OCI-LY1 (cell line): Measurements from ENCODE around the gene TBRG4.

ENCODE experiments used
- H2AFZ ChIP-seq: fragments of 200-600 bp; sonication (generic), shearing (Covaris generic); 2 replicates; pipeline ENCODE4 v1.6.0; 2014; ENCODE audit warnings: antibody characterized with exemption, mild to moderate bottlenecking, low read length
- H3F3A ChIP-seq: fragments of 200-600 bp; sonication (generic), shearing (Covaris generic); 2 replicates; pipeline ENCODE4 v1.6.0; 2014; ENCODE audit warnings: mild to moderate bottlenecking, antibody characterized with exemption, low read length, moderate library complexity; ENCODE audit not compliant: insufficient read depth
- H3K27ac ChIP-seq: fragments of 200-600 bp; sonication (generic); 2 replicates; pipeline ENCODE4 v1.5.1; 2014; ENCODE audit warnings: low read length, mixed run types, mild to moderate bottlenecking, low read depth; ENCODE audit not compliant: poor library complexity, severe bottlenecking
- H3K27me3 ChIP-seq: fragments of 200-600 bp; sonication (generic); 2 replicates; pipeline ENCODE4 v1.6.0; 2014; ENCODE audit warnings: antibody characterized with exemption, mild to moderate bottlenecking, low read length, moderate library complexity; ENCODE audit not compliant: insufficient read depth
- H3K36me3 ChIP-seq: fragments of 200-600 bp; sonication (generic); 2 replicates; pipeline ENCODE4 v1.6.1; 2014; ENCODE audit warnings: mild to moderate bottlenecking, antibody characterized with exemption, low read length, moderate library complexity, mixed read lengths; ENCODE audit not compliant: insufficient read depth
- H3K4me1 ChIP-seq: fragments of 200-600 bp; sonication (generic); 2 replicates; pipeline ENCODE4 v1.5.1; 2014; ENCODE audit warnings: mild to moderate bottlenecking, low read length, moderate library complexity; ENCODE audit not compliant: insufficient read depth, severe bottlenecking
- H3K4me2 ChIP-seq: fragments of 200-600 bp; sonication (generic), shearing (Covaris generic); 2 replicates; pipeline ENCODE4 v1.6.1; 2014; ENCODE audit warnings: low read length
- H3K4me3 ChIP-seq: fragments of 200-600 bp; sonication (generic); 2 replicates; pipeline ENCODE4 v1.5.1; 2014; ENCODE audit warnings: low read length, low read depth, mild to moderate bottlenecking, mixed read lengths; ENCODE audit not compliant: poor library complexity, severe bottlenecking
- H3K79me2 ChIP-seq: fragments of 200-600 bp; shearing (Covaris generic); 2 replicates; pipeline ENCODE4 v1.6.1; 2016; ENCODE audit warnings: mixed run types, low read length, mixed read lengths; ENCODE audit not compliant: insufficient read depth
- H3K9ac ChIP-seq: fragments of 200-600 bp; sonication (generic), shearing (Covaris generic); 2 replicates; pipeline ENCODE4 v1.6.1; 2014; ENCODE audit warnings: mild to moderate bottlenecking, low read length, mixed read lengths
- H3K9me2 ChIP-seq: fragments of 200-600 bp; sonication (generic), shearing (Covaris generic); 2 replicates; pipeline ENCODE4 v1.6.1; 2014; ENCODE audit warnings: low read depth, mild to moderate bottlenecking, low read length, mixed read lengths
- H3K9me3 ChIP-seq: fragments of 200-600 bp; shearing (Covaris generic); 2 replicates; pipeline ENCODE4 v1.6.1; 2014; ENCODE audit warnings: low read length, mixed read lengths
- H4K20me1 ChIP-seq: fragments of 200-600 bp; sonication (generic), shearing (Covaris generic); 2 replicates; pipeline ENCODE4 v1.6.0; 2016; ENCODE audit warnings: mild to moderate bottlenecking, low read length; ENCODE audit not compliant: insufficient read depth
- EZH2 ChIP-seq: fragments of 200-600 bp; sonication (generic), shearing (Covaris generic); IDR thresholded peaks from 2 replicates; pipeline ENCODE4 v1.8.0; 2017; ENCODE audit warnings: borderline replicate concordance, mixed run types, mild to moderate bottlenecking, antibody characterized with exemption, low read length, moderate library complexity, mixed read lengths
- TF ChIP-seq, protein P1 (sequence below): fragments of 200-600 bp; sonication (generic), shearing (Covaris generic); IDR thresholded peaks from 2 replicates; pipeline ENCODE4 v1.5.1; 2017; ENCODE audit warnings: mild to moderate bottlenecking, antibody characterized with exemption, low read length, moderate library complexity, mixed read lengths

Gene TBRG4

DNA sequence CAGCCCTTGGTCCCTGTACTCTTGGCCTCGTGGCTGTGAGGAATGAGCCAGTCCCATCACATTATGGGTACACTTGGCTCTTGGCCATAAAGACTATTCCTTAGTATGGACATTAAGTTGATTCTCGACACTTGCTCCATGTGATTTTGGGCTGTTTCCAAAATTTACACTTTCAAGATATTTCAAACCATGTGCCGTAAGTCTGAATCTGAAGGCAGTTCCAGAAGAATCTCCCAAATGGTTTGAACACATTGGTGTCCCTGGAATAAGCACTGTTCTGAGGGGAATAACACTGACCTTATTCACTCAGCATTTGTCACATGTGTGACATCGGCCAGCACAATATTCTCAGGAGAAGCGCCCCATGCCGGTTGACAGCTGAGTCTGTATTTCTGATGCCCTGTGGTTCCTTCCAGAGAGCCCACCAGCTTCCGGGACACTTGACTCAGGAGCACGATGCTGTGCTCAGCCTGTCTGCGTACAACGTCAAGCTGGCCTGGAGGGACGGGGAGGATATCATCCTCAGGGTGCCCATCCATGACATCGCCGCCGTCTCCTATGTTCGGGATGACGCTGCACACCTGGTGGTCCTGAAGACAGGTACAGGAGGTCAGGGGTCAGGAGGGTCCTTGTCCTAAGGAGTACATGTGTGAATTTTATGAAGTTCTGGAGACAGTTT is 47.3 kb downstream of the TBRG4 start:
- Histone ChIP-seq H3K27ac (no peak overlapping the region), H3K79me2 (peaks cover 47% of the 10 kb centered on the region), H3K36me3 (peaks cover 92% of the 10 kb centered on the region), H3F3A (no peaks in the 10 kb centered on the region), H3K27me3 (no peaks in the 10 kb centered on the region), H3K9ac (no peak overlapping the region), H4K20me1 (0 out of 2 replicates have a peak, but pooled peaks cover 4% of the 10 kb centered on the region), H3K4me1 (no peaks in the 10 kb centered on the region), H3K4me3 (no peak overlapping the region), H3K9me3 (no peaks in the 10 kb centered on the region), H3K4me2 (no peak overlapping the region), H3K9me2 (no peaks in the 10 kb centered on the region), H2AFZ (no peak overlapping the region)
- TF ChIP-seq EZH2, result no peak
- TF ChIP-seq, protein P1, sequence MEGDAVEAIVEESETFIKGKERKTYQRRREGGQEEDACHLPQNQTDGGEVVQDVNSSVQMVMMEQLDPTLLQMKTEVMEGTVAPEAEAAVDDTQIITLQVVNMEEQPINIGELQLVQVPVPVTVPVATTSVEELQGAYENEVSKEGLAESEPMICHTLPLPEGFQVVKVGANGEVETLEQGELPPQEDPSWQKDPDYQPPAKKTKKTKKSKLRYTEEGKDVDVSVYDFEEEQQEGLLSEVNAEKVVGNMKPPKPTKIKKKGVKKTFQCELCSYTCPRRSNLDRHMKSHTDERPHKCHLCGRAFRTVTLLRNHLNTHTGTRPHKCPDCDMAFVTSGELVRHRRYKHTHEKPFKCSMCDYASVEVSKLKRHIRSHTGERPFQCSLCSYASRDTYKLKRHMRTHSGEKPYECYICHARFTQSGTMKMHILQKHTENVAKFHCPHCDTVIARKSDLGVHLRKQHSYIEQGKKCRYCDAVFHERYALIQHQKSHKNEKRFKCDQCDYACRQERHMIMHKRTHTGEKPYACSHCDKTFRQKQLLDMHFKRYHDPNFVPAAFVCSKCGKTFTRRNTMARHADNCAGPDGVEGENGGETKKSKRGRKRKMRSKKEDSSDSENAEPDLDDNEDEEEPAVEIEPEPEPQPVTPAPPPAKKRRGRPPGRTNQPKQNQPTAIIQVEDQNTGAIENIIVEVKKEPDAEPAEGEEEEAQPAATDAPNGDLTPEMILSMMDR, result no peak

DNA sequence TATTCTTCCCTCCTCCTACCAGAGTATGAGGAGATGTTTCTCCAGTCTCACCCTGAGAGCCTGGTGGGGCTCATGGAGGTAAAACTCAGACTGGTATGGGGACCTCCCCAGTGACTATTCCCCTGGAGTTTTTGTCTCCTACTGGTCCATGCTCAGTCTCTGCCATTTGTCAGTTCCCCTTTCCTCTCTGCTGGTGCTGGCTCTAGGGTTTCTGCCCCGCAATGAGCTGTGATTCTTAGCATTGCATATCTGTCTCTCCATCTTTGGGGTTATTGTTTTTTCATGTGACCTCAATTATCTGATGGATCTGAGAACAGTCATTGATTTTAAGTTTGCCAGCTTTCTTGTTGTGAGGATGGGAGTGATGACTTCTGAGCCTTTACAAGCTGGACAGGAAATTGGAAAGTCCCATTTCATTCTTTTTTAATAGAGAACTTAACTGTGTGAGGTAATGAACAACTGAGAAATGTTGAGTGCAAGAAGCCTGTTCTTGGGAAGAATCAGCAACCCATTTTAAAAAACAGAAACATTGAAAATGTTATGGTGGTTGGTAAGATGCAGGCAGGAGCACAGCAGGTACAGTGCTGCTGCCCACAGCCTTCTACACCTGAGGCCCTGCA is 49.6 kb downstream of the TBRG4 start:
- Histone ChIP-seq H3K79me2 (peaks cover 67% of the 10 kb centered on the region), H3K27me3 (no peaks in the 10 kb centered on the region), H3K9ac (no peak overlapping the region), H4K20me1 (peaks cover 4% of the 10 kb centered on the region; the same call in 1 of the 2 replicates), H3K36me3 (peaks cover 84% of the 10 kb centered on the region), H3K9me2 (no peaks in the 10 kb centered on the region), H3F3A (no peaks in the 10 kb centered on the region), H3K4me1 (no peaks in the 10 kb centered on the region), H3K4me2 (no peak overlapping the region), H3K4me3 (no peak overlapping the region), H2AFZ (no peak overlapping the region), H3K9me3 (no peaks in the 10 kb centered on the region), H3K27ac (no peak overlapping the region)
- TF ChIP-seq EZH2, result no peak
- TF ChIP-seq, protein P1, result no peak

DNA sequence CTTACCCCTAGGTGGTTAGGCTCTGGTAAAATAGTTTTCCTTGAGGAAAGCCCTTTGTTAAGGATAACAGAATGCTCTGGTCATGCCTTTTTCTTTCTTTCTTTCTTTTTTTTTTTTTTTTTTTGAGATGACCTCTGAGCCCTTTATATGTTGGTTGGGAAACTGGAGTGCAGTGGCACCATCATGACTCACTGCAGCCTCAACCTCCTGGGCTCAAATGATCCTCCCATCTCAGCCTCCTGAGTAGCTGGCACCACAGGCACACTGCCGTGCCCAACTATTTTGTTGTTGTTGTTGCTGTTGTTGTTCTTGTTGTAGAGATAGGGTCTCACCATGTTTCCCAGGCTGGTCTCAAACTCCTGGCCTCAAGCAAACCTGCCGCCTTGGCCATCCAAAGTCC is 50.1 kb downstream of the TBRG4 start:
- peaks cover 73% of the 10 kb centered on the region for H3K79me2 ChIP-seq
- H3K27me3 ChIP-seq, result no peaks in the 10 kb centered on the region
- no peaks in the 10 kb centered on the region for H3F3A ChIP-seq
- H3K4me1 ChIP-seq, result no peaks in the 10 kb centered on the region
- H3K4me2 ChIP-seq, result no peak overlapping the region
- TF ChIP-seq EZH2, result no peak
- TF ChIP-seq, protein P1, result no peak
- H2AFZ ChIP-seq, result no peak overlapping the region
- no peaks in the 10 kb centered on the region for H3K9me3 ChIP-seq
- peaks cover 85% of the 10 kb centered on the region for H3K36me3 ChIP-seq
- H4K20me1 ChIP-seq, result peaks cover 9% of the 10 kb centered on the region; the same call in 1 of the 2 replicates
- H3K27ac ChIP-seq, result no peak overlapping the region
- no peaks in the 10 kb centered on the region for H3K9me2 ChIP-seq
- no peak overlapping the region for H3K4me3 ChIP-seq
- no peak overlapping the region for H3K9ac ChIP-seq
